NCI-H82 (cell line): ENCODE measurements around the gene LAMA4.
"Not testable (repeated sequence)": the region's sequence is repeated elsewhere in the genome, so short reads cannot be mapped to it uniquely, and the experiment has no call there.

Experiments
- DNase-seq: peaks from one replicate; lab custom pipeline; 2025; lab: John Stamatoyannopoulos, UW

LAMA4 gene

DNA sequence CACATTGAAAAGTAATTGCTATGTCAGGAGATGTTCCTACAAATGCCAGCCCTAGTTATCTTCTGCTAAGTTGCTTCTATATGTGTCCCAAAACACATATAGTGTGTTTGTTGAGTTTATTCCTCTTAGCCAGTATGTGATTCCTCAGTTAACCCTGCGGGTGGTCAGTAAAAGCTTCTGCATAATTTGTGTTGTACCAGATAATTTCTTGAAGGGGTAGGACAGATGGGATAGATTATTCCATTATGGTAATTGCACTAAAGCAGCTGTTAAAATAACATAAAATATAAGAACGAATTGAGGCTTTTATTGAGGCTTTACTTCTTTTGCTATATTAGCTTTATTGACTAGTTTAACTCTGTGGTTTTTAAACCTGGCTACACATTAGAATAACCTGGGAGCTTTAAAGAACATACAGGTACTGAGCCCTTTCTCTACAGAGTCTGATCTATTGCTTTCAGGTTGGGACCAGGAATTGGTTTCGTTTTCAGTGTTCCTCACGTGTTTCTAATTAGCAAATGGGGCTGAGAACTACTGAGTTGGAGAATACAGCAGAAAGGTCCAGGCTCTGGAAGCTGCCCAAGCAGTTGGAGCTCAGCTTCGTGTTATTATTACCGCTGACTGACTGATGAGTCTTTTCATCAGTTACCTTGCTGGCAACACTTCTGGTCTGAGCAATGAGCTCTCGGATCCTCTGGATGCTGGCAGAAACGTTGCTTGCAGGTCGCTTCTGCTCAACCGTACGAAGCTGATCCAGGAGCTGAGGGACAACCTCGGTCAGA lies 110.0 kb downstream of the LAMA4 start:
- peak; percentile 59 for DNase-seq

GRCh38 chr6:112141707-112142106 lies 112.7 kb downstream of the LAMA4 start:
- no peak for DNase-seq

- DNase-seq, result no peak
Measured at GRCh38 chr6:112139052-112139451, 115.3 kb downstream of the LAMA4 start.

GRCh38 chr6:112130878-112131277 lies 123.5 kb downstream of the LAMA4 start:
- DNase-seq, result no peak

DNA sequence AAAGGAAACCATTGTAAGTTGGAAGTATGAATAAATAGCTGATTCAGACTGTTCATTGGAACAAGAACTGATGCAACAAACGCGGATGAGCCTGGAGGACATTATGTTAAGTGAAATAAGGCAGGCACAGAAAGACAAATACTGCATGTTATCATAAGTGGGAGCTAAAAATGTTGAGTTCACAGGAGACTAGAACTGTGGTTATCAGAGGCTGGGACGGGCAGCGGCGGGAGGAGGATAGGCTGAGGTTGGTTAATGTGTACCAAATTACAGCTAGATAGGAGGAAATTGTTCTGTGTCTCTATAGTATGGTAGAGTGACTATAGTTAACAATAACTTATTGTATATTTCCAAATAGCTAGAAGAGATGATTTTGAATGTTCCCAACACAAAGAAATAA lies 126.2 kb downstream of the LAMA4 start:
- DNase-seq, result no peak

DNA sequence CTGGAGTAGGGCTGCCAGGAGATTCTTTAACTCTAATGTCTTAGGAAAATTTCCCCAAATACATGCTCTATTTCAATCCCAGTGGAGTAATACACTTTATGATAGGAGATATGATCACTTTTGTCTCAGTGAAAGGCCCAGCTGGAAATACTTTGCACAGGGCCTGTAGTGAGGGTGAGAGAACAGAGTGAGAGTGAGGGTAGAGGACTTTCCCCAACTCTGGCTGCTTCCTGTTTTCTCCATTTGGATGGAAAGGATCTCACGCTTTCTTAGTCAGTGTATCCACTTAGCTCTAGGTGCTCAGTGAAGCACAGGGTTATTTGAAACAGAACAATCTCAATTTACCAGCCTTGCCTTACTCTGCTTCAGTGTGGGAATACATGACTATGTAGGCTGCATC lies 130.4 kb downstream of the LAMA4 start:
- no peak for DNase-seq

- no peak for DNase-seq
Measured at GRCh38 chr6:112122756-112123155, 131.6 kb downstream of the LAMA4 start.

DNA sequence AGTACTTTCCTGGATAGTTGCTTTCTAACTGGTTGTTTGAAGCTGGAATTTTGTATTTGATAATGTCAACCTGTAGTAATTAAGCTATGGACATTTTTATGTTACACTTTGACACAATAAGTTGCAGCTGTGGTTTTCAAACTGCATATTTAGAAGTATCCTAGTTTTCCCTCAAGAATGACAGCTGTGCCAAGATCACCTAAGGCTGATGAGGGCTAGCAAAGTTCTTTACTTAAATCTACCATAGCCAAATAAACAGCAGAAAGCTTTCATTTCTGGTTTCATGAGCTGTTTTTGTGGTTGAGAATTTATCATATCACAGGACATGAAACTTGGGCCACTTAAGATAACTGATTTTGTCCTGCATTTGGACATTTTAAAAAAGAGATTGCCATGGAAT lies 136.3 kb downstream of the LAMA4 start:
- no peak for DNase-seq

- no peak for DNase-seq
Measured at GRCh38 chr6:112117554-112117953, 136.8 kb downstream of the LAMA4 start.

GRCh38 chr6:112116221-112116620 lies 138.1 kb downstream of the LAMA4 start:
- DNase-seq, result peak; percentile 32

DNA sequence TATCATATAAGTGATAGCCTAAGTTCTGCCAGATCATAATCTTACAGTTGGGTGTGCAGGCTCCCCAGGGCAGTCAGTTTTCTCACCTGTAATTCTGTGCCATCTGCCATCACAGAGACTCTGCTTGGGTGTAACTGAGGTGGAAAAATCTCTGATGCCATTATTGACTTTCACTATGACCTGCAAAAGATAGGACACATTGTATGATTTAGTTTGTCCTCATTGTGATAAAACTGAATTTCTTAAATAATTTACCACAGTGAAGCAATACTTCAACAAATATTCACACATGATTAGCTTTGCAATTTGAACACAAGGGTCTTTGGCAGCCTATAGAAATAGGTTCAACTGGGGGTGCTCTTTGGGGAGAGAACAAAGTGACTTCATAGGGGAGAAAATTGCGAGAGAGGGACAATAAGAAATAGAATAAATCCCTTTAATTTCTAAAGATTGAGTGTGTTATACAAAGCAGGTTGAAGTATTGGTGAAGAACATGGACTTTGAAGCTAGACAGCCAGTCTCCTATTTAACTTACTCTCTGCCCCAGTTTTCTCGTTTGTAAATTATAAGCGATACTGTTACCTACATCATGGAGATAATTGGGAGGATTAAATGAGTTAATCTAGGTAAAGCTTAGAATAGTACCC lies 139.7 kb downstream of the LAMA4 start:
- DNase-seq, result peak; percentile 26

- no peak for DNase-seq
Measured at GRCh38 chr6:112113918-112114317, 140.4 kb downstream of the LAMA4 start.

DNA sequence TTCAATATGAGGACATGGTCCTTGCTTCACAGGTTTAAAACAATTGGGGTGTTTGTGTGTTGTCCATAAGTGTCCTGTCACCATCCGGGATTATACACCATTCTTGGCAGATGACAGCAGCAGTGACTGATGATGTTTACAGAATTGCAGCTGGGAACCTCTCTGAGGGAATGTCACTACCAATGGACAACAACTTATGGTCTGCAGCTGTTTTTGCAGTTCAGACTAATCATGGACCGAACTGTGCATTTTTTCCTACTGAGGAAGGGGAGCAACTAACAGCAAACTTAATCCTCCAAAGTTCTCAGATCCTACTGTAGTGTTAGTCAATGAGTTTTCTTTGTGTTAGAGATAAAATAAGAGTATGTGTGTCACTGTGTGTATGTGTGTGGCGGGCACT lies 140.9 kb downstream of the LAMA4 start:
- DNase-seq, result peak; percentile 29

- no peak for DNase-seq
Measured at GRCh38 chr6:112109262-112109661, 145.1 kb downstream of the LAMA4 start.

GRCh38 chr6:112106562-112106961 lies 147.8 kb downstream of the LAMA4 start:
- DNase-seq, result no peak

DNA sequence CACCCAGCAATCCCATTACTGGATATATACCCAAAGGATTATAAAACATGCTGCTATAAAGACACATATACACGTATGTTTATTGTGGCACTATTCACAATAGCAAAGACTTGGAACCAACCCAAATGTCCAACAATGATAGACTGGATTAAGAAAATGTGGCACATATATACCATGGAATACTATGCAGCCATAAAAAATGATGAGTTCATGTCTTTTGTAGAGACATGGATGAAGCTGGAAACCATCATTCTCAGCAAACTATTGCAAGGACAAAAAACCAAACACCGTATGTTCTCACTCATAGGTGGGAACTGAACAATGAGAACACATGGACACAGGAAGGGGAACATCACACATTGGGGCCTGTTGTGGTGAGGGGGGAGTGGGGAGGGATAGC lies 148.3 kb downstream of the LAMA4 start:
- not testable (repeated sequence) for DNase-seq

DNA sequence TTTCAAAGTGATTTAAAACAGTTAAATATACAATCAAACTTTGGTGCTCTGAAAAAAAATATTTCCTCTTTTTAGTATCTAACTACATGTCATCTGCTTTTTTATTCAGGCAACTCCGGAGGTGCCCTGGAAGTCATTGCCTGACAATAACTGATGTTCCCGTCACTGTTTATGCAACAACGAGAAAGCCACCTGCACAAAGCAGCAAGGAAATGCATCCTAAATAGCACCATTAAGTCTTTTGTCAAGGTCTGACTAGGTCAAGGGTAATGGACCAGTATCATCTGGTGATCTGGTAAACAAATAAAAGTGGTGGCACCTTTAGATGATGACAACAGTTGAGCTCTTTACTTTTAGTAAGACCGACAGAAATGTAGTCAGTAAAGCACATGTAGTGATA lies 153.8 kb downstream of the LAMA4 start:
- no peak for DNase-seq

GRCh38 chr6:112096901-112097300 lies 157.5 kb downstream of the LAMA4 start:
- DNase-seq, result no peak

GRCh38 chr6:112087916-112088315 lies 166.5 kb downstream of the LAMA4 start:
- DNase-seq, result no peak

- DNase-seq, result peak; percentile 99
Measured at GRCh38 chr6:112087136-112087911, 167.0 kb downstream of the LAMA4 start, which contains the start of the genes FAM229B and TUBE1. FAM229B (plus strand) TSS chr6:112087591; CDS start chr6:112099284, 11,693 bp downstream. TUBE1 (minus strand) TSS chr6:112087482; CDS start chr6:112087434, 48 bp downstream.

DNA sequence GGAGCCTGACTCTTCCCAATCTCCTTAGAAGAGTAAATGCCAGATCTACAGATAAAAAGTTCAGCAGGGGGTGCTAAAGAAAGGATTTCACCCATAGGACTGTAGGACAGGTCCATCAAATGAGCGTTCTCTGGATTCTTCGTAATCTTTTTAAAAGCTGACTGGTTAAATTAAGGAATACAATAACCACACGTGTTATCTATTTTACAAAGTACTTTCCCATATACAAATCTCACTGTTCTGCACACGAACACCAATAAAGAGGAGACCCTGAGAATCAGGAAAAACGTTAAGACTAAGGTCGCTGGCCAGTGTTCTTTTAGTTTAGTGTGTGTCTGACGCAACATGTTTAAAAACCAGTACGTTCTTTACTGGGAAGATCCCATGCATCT lies 167.6 kb downstream of the LAMA4 start:
- DNase-seq, result peak; percentile 83

GRCh38 chr6:112085286-112086065 lies 168.9 kb downstream of the LAMA4 start:
- no peak for DNase-seq
